LNCAP (cell line): Measurements from ENCODE around the gene MLN.

Experiments used
- CTCF ChIP-seq: fragments of 450-650 bp; IDR thresholded peaks from 2 replicates; pipeline ENCODE4 v1.5.1; 2017; ENCODE audit warnings: mild to moderate bottlenecking

The MLN gene

GRCh38 chr6:33755070-33755869 is 48.5 kb downstream of the MLN start:
- no peak for TF ChIP-seq CTCF

- no peak for TF ChIP-seq CTCF
These were observed 49.6 kb downstream of the MLN start for GRCh38 chr6:33754222-33754621.

- no peak for TF ChIP-seq CTCF
These were observed 51.2 kb downstream of the MLN start for GRCh38 chr6:33752646-33753015.

GRCh38 chr6:33751771-33752645 is 51.8 kb downstream of the MLN start:
- TF ChIP-seq CTCF: no peak

- TF ChIP-seq CTCF: no peak
These were observed 53.4 kb downstream of the MLN start for GRCh38 chr6:33750244-33750991.

GRCh38 chr6:33749401-33749800 is 54.4 kb downstream of the MLN start:
- no peak for TF ChIP-seq CTCF

- TF ChIP-seq CTCF: no peak
These were observed 55.0 kb downstream of the MLN start for GRCh38 chr6:33748841-33749240.
